Tibial nerve (tissue), 4 donors: ENCODE results near the gene HMGB4.

Experiments
- CTCF ChIP-seq, 5 experiments: fragments of 200-600 bp in 3 of 5; fragments of 450-650 bp in 2 of 5; sonication (generic) in 3 of 5; IDR thresholded peaks; one replicate each; pipeline ENCODE4 v1.5.1; 2016 to 2019; ENCODE audit warnings: antibody characterized with exemption in 5 of 5, mild to moderate bottlenecking in 3 of 5, moderate library complexity in 2 of 5
- EP300 ChIP-seq, 2 donors: sonication (generic); formaldehyde crosslinking; IDR thresholded peaks; one replicate each; pipeline ENCODE4 v1.6.1; 2017; ENCODE audit warnings: antibody characterized with exemption in 2 of 2, mild to moderate bottlenecking in 1 of 2
- POLR2A ChIP-seq, 2 donors: fragments of 450-650 bp; IDR thresholded peaks; one replicate each; pipeline ENCODE4 v1.6.1; 2017; ENCODE audit warnings: antibody characterized with exemption in 2 of 2, mild to moderate bottlenecking in 2 of 2, moderate library complexity in 2 of 2

- no peak for TF ChIP-seq CTCF (IDR thresholded peaks at IDR 0.05)
- no peak for TF ChIP-seq POLR2A (IDR thresholded peaks at IDR 0.05)
- no peak for TF ChIP-seq EP300 (IDR thresholded peaks at IDR 0.05)
These were observed 39.6 kb upstream of the HMGB4 start for GRCh38 chr1:33824321-33824720.
